Lung (tissue), 16 donors: Measurements from ENCODE around the gene TASP1. TPM values are rescaled to one million over a fixed set of nuclear protein-coding genes. Genes with fewer than 3 reads are reported as not detected.
A peak's percentile ranks its signal among the peaks of the same experiment; 100 is the strongest.

Experiments
- ATAC-seq: fragments of 200-7000 bp; cut with Tn5 transposase; one replicate; pipeline ENCODE4 v1.9.1; 2020; ENCODE audit warnings: moderate number of reproducible peaks; ENCODE audit not compliant: insufficient read depth, low FRiP score
- DNase-seq, 3 donors: peaks; one replicate each; pipeline ENCODE4 v3.0.0-alpha.2; 2013 to 2017
- H3K27ac ChIP-seq, 2 donors: one replicate each; pipeline ENCODE4 v1.5.1; 2013; ENCODE audit warnings: mild to moderate bottlenecking in 2 of 2, moderate library complexity in 2 of 2, control low read depth in 1 of 2, inconsistent platforms in 1 of 2, low read depth in 1 of 2, low read length in 1 of 2
- H3K27me3 ChIP-seq, 3 donors: one replicate each; pipeline ENCODE4 v1.5.1; 2013; ENCODE audit warnings: low read length in 2 of 3; ENCODE audit not compliant: control insufficient read depth in 3 of 3, insufficient read depth in 3 of 3
- H3K36me3 ChIP-seq, 4 donors: one replicate each; pipeline ENCODE4 v1.5.1; 2013; ENCODE audit warnings: low read length in 4 of 4, mild to moderate bottlenecking in 1 of 4, moderate library complexity in 1 of 4; ENCODE audit not compliant: control insufficient read depth in 4 of 4, insufficient read depth in 4 of 4
- H3K4me1 ChIP-seq, 5 donors: one replicate each; pipeline ENCODE4 v1.5.1; 2013; ENCODE audit warnings: low read length in 5 of 5, mild to moderate bottlenecking in 2 of 5, moderate library complexity in 1 of 5; ENCODE audit not compliant: control insufficient read depth in 5 of 5, insufficient read depth in 5 of 5
- H3K4me3 ChIP-seq: one replicate; pipeline ENCODE4 v1.5.1; 2013; ENCODE audit warnings: mild to moderate bottlenecking, control low read depth, moderate library complexity
- H3K9ac ChIP-seq, 2 donors: one replicate each; pipeline ENCODE4 v1.5.1; 2013; ENCODE audit warnings: low read length in 2 of 2, control low read depth in 1 of 2; ENCODE audit not compliant: insufficient read depth in 1 of 2
- H3K9me3 ChIP-seq, 4 donors: one replicate each; pipeline ENCODE4 v1.5.1; 2013; ENCODE audit warnings: low read length in 3 of 4, mild to moderate bottlenecking in 1 of 4, moderate library complexity in 1 of 4; ENCODE audit not compliant: control insufficient read depth in 4 of 4, insufficient read depth in 3 of 4
- WGBS, 2 donors: extraction: QIAGEN DNeasy Blood & Tissue Kit; methylation state at CpG; one replicate each; pipeline ENCODE4 v1.1.7; 2013; 5-methylcytosine and 5-hydroxymethylcytosine counted together
- long read RNA-seq, 5 donors: transcript quantifications; one replicate each; lab custom pipeline, GENCODE V29; 2026
- polyA plus RNA-seq, 2 donors: library from polyadenylated mRNA; stranded (reverse); fragments of 200-250 nt; gene quantifications; one replicate each; pipeline ENCODE4 v1.2.1, GENCODE V29; 2013
- total RNA-seq, 2 donors: library from RNA; depleted of rRNA in 1 of 2; stranded (reverse); fragments of >200 nt in 1 of 2; gene quantifications; one replicate each; pipeline ENCODE4 v1.2.1, GENCODE V29; 2014 to 2021
- TF ChIP-seq, protein P1 (sequence below): IDR thresholded peaks from 2 replicates; pipeline ENCODE4 v1.5.1; 2012; ENCODE audit warnings: mild to moderate bottlenecking; ENCODE audit errors: control extremely low read depth, extremely low read depth
- donor health status: control.
- donor health status: control.
- donor health status: Bipolar disorder and iron deficiency.
- donor health status: healthy.
- donor health status: DM: yes; HTN: yes; CAD: no.

TASP1 gene
- 10 to 100 TPM; 14.9 to 26.5 TPM for total RNA-seq
- polyA plus RNA-seq = 1 to 10 TPM; 5.0 to 8.1 TPM
- long read RNA-seq, donor 1, partial matches to known transcripts = 0 of 2 reads
- long read RNA-seq, donor 1, other reads (novel, unspliced or antisense) = 0 of 2 reads
- long read RNA-seq, donor 2 = 0 reads
- long read RNA-seq, donor 3, partial matches to known transcripts = 0 of 1 reads
- long read RNA-seq, donor 3, other reads (novel, unspliced or antisense) = 0 of 1 reads
- long read RNA-seq, donor 4 = 0 reads
- long read RNA-seq, donor 5, partial matches to known transcripts = 0 of 1 reads
- long read RNA-seq, donor 5, other reads (novel, unspliced or antisense) = 0 of 1 reads

GRCh38 chr20:13638496-13639149 is at the start of gene TASP1:
TASP1 (minus strand) TSS chr20:13638932; CDS start chr20:13630078, 8,854 bp downstream.
- peak within 1 kb of the TSS; percentile 69 for H3K4me3 ChIP-seq
- H3K4me1 ChIP-seq = peaks cover 0 to 10% (median 0%) of the 10 kb centered on the region in 5 donors
- peak within 1 kb of the TSS; percentile 47 to 83 for H3K27ac ChIP-seq
- peak within 1 kb of the TSS; percentile 77 to 94 for H3K9ac ChIP-seq
- no peaks in the 10 kb centered on the region for H3K36me3 ChIP-seq
- H3K9me3 ChIP-seq = no peaks in the 10 kb centered on the region
- DNase-seq (peak; percentile 97 to 98 (median 97)), ATAC-seq (peak; percentile 97)
- WGBS, 2 donors = 0 to 1% methylated on average over 50 of the region's 50 CpGs
- TF ChIP-seq, protein P1, sequence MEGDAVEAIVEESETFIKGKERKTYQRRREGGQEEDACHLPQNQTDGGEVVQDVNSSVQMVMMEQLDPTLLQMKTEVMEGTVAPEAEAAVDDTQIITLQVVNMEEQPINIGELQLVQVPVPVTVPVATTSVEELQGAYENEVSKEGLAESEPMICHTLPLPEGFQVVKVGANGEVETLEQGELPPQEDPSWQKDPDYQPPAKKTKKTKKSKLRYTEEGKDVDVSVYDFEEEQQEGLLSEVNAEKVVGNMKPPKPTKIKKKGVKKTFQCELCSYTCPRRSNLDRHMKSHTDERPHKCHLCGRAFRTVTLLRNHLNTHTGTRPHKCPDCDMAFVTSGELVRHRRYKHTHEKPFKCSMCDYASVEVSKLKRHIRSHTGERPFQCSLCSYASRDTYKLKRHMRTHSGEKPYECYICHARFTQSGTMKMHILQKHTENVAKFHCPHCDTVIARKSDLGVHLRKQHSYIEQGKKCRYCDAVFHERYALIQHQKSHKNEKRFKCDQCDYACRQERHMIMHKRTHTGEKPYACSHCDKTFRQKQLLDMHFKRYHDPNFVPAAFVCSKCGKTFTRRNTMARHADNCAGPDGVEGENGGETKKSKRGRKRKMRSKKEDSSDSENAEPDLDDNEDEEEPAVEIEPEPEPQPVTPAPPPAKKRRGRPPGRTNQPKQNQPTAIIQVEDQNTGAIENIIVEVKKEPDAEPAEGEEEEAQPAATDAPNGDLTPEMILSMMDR = no peak
- peaks cover 0 to 4% (median 0%) of the 10 kb centered on the region in 3 donors for H3K27me3 ChIP-seq

DNA sequence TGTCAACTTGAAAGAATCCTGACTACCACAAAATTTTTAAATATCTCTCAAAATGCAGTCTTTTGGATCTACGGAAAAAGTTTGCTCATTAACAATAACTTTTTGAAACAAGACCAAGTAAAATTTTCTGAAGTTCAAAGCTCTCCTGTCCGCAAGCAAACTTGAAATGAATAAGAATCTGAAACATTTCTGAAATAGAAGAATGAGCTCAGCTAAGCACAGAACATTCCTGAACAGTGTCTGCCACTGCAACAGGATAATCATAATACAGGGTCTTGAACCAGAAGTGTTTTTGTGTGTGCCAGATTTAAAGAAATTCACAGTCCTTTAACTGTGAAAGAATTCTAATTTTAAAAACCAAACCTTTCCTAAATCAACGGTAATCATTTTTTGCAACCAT is 49.1 kb upstream of the TASP1 start:
- Histone ChIP-seq H3K9ac (no peak overlapping the region), H3K27ac (no peak overlapping the region), H3K27me3 (no peaks in the 10 kb centered on the region), H3K36me3 (no peaks in the 10 kb centered on the region), H3K4me1 (peaks cover 0 to 10% (median 2%) of the 10 kb centered on the region in 5 donors), H3K4me3 (no peak overlapping the region), H3K9me3 (no peaks in the 10 kb centered on the region)
- ATAC-seq (no peak), DNase-seq (peak in 1 of 3 donors; percentile 20)
- WGBS, 2 donors = 66 to 75% methylated on average over 3 of the region's 3 CpGs
- TF ChIP-seq, protein P1 = no peak

DNA sequence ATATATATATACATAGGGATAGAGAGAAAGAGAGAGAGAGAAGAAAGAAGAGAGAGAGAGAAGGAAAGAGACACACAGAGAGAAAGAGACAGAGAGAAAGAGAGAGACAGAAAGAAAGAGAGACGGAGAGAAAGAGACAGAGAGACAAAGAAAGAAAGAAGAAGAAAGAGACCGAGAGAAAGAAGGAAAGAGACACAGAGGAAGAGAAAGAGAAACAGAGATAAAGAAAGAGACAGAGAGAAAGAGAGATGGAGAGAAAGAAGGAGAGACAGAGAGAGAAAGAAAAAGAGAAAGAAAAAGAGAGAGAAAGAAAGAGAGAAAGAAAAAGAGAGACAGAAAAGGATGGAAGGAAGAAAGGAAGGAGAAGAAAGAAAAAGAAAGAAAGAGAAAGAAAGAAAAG is 46.9 kb upstream of the TASP1 start:
- Histone ChIP-seq H3K27ac (no peak overlapping the region), H3K4me1 (peaks cover 0 to 2% (median 0%) of the 10 kb centered on the region in 5 donors), H3K9ac (no peak overlapping the region), H3K27me3 (no peaks in the 10 kb centered on the region), H3K36me3 (no peaks in the 10 kb centered on the region), H3K4me3 (no peak overlapping the region), H3K9me3 (no peaks in the 10 kb centered on the region)
- DNase-seq = no peak
- 83 to 87% methylated on average over 2 of the region's 2 CpGs for WGBS, 2 donors
- TF ChIP-seq, protein P1 = no peak
- no peak for ATAC-seq
